ENCODE data around the gene RELT.

RELT gene

GRCh38 chr11:73376160-73376802 lies at the start of gene RELT:
TSS of gene RELT (plus strand) at chr11:73376399. CDS start at chr11:73389137, 12,738 bp downstream.
- in situ Hi-C loops (cut with HindIII; ENCODE audit: low pct_ligation_motif_present, low pct_unique_long_range_greater_than_20kb, low sequenced_read_pairs) = no loop called here
- DNase-seq = peak; percentile 88

- in situ Hi-C loops (cut with HindIII; ENCODE audit: low pct_ligation_motif_present, low pct_unique_long_range_greater_than_20kb, low sequenced_read_pairs) = no loop called here
- no peak for DNase-seq
Measured at GRCh38 chr11:73326929-73327811, 49.0 kb upstream of the RELT start.

GRCh38 chr11:73327812-73328364 lies 48.3 kb upstream of the RELT start:
- in situ Hi-C loops (cut with HindIII; ENCODE audit: low pct_ligation_motif_present, low pct_unique_long_range_greater_than_20kb, low sequenced_read_pairs) = no loop called here
- DNase-seq = no peak

- DNase-seq = peak; percentile 66
- in situ Hi-C loops (cut with HindIII; ENCODE audit: low pct_ligation_motif_present, low pct_unique_long_range_greater_than_20kb, low sequenced_read_pairs) = no loop called here
Measured at GRCh38 chr11:73330569-73331093, 45.6 kb upstream of the RELT start.

GRCh38 chr11:73331138-73331916 lies 44.9 kb upstream of the RELT start:
- in situ Hi-C loops (cut with HindIII; ENCODE audit: low pct_ligation_motif_present, low pct_unique_long_range_greater_than_20kb, low sequenced_read_pairs) = no loop called here
- DNase-seq = no peak

- no peak for DNase-seq
- in situ Hi-C loops (cut with HindIII; ENCODE audit: low pct_ligation_motif_present, low pct_unique_long_range_greater_than_20kb, low sequenced_read_pairs) = no loop called here
Measured at GRCh38 chr11:73333173-73333572, 43.0 kb upstream of the RELT start.

- in situ Hi-C loops (cut with HindIII; ENCODE audit: low pct_ligation_motif_present, low pct_unique_long_range_greater_than_20kb, low sequenced_read_pairs) = no loop called here
- peak; percentile 26 for DNase-seq
Measured at GRCh38 chr11:73333640-73334383, 42.4 kb upstream of the RELT start.

GRCh38 chr11:73334384-73335203 lies 41.6 kb upstream of the RELT start:
- in situ Hi-C loops (cut with HindIII; ENCODE audit: low pct_ligation_motif_present, low pct_unique_long_range_greater_than_20kb, low sequenced_read_pairs) = no loop called here
- DNase-seq = peak; percentile 83

GRCh38 chr11:73335204-73335923 lies 40.8 kb upstream of the RELT start:
- in situ Hi-C loops (cut with HindIII; ENCODE audit: low pct_ligation_motif_present, low pct_unique_long_range_greater_than_20kb, low sequenced_read_pairs) = no loop called here

GRCh38 chr11:73337846-73338245 lies 38.4 kb upstream of the RELT start:
- in situ Hi-C loops (cut with HindIII; ENCODE audit: low pct_ligation_motif_present, low pct_unique_long_range_greater_than_20kb, low sequenced_read_pairs) = no loop called here
- no peak for DNase-seq

More at GRCh38 chr11:73335204-73335923, 40.8 kb upstream of the RELT start:
- DNase-seq = peak; percentile 78

- DNase-seq = no peak
- in situ Hi-C loops (cut with HindIII; ENCODE audit: low pct_ligation_motif_present, low pct_unique_long_range_greater_than_20kb, low sequenced_read_pairs) = no loop called here
Measured at GRCh38 chr11:73338279-73338678, 37.9 kb upstream of the RELT start.

- DNase-seq = no peak
- in situ Hi-C loops (cut with HindIII; ENCODE audit: low pct_ligation_motif_present, low pct_unique_long_range_greater_than_20kb, low sequenced_read_pairs) = no loop called here
Measured at GRCh38 chr11:73340164-73340563, 36.0 kb upstream of the RELT start.

- in situ Hi-C loops (cut with HindIII; ENCODE audit: low pct_ligation_motif_present, low pct_unique_long_range_greater_than_20kb, low sequenced_read_pairs) = no loop called here
- no peak for DNase-seq
Measured at GRCh38 chr11:73342633-73343032, 33.6 kb upstream of the RELT start.

- in situ Hi-C loops (cut with HindIII; ENCODE audit: low pct_ligation_motif_present, low pct_unique_long_range_greater_than_20kb, low sequenced_read_pairs) = no loop called here
- no peak for DNase-seq
Measured at GRCh38 chr11:73343076-73343873, 32.9 kb upstream of the RELT start.

- in situ Hi-C loops (cut with HindIII; ENCODE audit: low pct_ligation_motif_present, low pct_unique_long_range_greater_than_20kb, low sequenced_read_pairs) = no loop called here
- no peak for DNase-seq
Measured at GRCh38 chr11:73344191-73344607, 32.0 kb upstream of the RELT start.

All from ACHN (cell line).